GM18868 (cell line): ENCODE results near the gene MAZ.
"Not testable (repeated sequence)": the region's sequence is repeated elsewhere in the genome, so short reads cannot be mapped to it uniquely, and the experiment has no call there.

Experiments used
- ATAC-seq: cut with Tn5 transposase; IDR thresholded peaks from one replicate; pipeline ENCODE4 v1.9.1; 2021; ENCODE audit warnings: mild to moderate bottlenecking, moderate library complexity; ENCODE audit not compliant: unreplicated experiment

The MAZ gene

DNA sequence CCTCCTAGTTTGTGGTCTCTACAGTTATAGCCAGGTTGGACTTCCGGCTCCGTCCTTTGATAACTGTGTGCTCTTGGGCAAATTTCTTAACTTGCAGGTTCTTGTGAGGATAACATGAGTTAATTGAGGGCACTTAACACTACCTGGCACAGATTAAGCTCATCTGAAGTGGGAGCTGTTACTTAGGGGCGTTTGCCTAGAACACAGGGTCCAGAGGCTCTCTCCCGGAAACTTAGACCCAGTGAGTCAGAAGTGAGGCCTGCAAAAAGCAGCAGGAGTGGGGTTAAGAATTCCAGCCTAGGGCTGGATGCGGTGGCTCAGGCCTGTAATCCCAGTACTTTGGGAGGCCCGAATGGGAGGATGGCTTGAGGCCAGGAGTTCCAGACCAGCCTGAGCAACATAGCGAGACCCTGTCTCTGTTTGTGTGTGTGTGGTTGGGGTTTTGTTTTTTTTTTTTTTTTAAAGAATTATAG is 15.3 kb downstream of the MAZ start:
- no peak for ATAC-seq

DNA sequence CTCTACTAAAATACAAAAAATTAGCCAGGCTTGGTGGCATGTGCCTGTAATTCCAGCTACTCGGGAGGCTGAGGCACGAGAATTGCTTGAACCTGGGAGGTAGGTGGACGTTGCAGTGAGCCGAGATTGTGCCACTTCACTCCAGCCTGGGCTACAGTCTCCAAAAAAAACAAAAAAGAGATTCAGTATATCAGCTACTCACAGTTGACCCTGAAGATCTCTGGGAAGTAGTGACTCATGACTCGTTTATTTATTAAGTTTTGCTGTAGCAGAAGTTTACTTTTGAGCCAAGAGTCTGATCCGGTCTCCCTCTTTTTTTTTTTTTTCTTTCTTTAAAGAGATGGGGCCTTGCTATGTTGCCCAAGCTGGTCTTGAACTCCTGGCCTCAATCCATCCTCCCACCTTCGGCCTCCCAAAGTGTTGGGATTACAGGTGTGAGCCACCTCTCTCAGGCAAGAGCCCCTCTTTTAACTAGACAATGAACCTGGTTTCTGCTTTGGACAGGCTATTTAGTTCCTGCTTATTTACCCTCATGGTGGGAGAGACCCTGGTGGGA is 18.3 kb downstream of the MAZ start:
- ATAC-seq = no peak

DNA sequence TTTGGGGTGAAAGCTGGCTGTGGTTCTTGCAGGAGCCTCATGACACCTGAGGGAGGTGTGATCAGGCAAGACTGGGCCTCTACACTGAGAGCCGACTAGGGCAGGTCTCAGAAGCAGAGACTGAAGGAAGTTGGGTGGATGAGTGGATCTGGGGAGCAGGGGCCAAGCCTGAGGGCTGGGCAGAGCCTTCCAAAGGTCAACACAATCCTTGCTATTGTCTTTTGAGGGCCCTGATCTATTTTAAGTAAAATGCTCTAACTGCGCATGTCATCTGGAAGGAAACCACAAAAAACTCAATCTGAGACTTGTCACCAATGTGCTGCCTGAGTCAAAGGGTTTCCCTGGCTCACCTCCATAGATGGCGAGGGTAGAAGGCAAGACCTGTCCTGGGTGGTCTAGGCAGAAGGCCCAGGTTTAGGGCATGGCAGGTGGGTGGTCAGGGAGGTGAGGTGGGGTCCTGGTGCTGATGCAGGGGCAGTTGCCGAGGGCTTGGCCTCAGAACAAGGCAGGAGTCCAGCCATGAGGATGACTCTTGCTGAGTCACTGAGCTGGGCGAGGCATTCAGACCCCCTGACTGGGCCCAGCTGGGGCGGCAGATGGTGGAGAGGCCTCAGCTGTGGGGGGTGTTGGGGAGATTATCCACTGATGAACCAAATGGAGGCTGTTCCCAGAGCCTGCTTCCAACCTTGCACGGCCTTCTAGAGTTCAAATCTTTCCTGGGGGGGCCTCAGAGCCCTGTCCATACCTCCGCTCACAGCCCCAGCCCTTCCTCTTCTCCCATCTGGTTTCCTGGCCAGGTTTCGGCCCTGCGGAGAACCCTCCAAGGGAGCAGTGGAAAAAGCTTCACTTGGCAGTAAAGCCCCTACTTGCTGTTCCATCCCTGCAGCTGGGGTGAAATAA is 19.1 kb downstream of the MAZ start:
- ATAC-seq = no peak

DNA sequence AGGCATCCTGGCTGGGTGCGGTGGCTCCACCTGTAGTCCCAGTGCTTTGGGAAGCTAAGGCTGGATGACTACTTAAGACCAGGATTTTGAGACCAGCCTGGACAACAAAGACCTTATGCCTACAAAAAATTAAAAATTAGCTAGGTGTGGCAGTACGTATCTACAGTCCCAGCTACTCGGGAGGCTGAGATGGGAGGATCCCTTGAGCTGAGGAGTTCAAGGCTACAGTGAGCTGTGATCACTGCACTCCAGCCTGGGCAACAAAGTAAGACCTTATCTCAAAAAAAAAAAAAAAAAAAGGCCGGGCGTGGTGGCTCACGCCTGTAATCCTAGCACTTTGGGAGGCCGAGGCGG is 20.0 kb downstream of the MAZ start:
- no peak for ATAC-seq

DNA sequence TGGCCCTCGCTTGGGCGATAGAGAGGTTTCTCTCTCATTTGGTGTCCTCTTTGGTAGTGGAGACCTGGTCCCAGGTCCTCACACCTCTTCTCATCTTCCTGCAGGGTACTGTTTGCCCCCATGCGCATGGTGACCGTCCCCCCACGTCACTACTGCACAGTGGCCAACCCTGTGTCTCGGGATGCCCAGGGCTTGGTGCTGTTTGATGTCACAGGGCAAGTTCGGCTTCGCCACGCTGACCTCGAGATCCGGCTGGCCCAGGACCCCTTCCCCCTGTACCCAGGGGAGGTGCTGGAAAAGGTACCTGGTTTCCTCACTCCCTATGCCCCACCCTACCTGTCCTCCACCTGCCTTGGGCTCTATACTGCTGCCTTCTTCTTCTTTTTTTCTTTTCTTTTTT is 24.4 kb downstream of the MAZ start:
- no peak for ATAC-seq

DNA sequence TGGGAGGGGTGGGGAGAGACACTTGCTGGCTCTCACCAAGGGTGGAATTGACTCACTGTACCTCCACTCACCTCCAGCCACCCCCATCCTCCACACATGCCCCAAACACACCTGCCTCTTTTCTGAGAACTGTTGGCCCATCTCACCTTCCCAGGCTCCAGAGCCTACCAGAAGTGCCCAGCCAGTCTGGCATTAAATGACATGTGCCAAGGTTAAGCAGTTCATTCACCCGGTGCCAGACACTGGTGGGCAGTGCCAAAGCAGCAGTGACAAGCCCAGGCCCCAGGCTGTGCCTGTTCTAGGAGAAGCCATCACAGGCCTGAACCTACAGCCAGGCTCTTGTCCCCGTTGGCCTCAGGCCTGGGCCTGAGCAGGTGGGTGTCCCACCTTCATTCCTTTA is 25.2 kb downstream of the MAZ start:
- no peak for ATAC-seq

DNA sequence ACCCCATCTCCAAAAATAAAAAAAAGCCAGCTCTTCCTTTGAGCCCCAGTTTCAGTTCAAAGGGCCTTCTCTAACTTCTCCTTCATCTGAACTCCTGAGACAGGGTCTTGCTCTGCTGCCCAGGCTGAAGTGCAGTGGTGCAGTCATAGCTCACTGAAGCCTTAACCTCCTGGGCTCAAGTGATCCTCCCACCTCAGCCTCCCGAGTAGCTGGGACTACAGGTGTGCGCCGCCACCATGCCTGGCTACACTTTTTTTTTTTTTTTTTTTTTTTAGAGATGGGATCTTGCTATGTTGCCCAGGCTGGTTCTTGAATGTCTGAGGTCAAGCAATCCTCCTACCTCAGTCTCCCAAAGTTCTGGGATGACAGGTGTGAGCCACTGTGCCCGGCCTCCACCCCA is 26.9 kb downstream of the MAZ start:
- ATAC-seq = not testable (repeated sequence)

DNA sequence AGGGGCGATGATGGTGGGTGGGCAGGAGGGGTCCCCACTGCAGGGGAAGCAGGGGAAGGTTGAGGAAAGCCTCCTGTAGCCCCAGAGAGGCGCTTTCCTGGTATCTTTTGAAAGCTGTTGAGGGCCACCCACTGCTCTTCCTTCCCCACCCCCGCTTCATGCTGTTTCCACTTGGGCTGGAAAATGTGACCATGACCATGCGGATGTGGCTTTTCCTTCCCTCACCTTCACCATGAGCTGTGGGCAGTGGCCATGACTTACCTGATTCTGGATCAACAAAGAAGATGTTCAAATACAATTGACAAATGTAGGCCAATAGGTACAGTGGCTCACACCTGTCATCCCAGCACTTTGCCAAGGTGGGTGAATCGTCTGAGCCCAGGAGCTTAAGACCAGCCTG is 27.8 kb downstream of the MAZ start:
- no peak for ATAC-seq

DNA sequence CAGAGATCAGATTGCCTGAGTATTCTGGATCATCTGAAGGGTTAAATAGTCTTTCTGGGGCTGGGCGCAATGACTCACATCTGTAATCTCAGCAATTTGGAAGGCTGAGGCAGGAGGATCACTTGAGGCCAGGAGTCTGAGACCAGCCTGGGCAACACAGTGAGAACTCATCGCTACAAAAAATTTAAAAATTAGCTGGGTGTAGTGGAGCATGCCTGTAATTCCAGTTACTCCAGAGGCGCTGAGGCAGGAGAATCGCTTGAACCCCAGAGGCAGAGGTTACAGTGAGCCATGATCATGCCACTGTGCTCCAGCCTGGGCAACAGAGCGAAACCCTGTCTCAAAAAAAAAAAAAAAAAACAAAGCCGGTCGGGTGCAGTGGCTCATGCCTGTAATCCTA is 29.6 kb downstream of the MAZ start:
- ATAC-seq = no peak

DNA sequence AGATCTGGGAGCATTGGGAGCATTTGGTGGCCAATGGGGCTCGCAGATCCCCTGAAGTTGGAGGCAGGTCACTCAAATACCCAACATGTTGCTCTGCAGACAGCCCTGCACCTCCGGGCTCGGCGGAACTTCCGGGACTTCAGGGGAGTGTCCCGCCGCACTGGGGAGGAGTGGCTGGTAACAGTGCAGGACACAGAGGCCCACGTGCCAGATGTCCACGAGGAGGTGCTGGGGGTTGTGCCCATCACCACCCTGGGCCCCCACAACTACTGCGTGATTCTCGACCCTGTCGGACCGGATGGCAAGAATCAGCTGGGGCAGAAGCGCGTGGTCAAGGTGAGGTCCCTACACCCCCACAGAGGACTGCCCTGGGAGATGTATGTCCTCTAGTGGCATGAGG is 30.3 kb downstream of the MAZ start:
- ATAC-seq = no peak

DNA sequence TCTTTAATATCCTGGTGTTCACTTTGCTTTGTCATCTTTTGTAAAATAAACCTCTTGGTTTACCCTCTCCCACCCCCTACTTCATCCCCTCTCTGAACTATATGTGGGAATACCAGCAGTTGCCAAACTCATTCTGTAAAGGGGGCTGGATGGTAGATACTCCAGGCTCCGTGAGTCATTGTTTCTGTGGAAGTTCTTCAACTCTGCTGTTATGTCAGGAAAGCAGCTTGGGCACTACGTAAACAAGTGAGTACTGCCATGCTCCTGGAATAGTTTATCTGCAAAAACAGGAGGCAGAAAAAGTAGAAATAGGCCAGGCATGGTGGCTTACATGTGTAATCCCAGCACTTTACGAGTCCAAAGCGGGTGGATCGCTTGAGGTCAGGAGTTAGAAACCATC is 31.5 kb downstream of the MAZ start:
- no peak for ATAC-seq

DNA sequence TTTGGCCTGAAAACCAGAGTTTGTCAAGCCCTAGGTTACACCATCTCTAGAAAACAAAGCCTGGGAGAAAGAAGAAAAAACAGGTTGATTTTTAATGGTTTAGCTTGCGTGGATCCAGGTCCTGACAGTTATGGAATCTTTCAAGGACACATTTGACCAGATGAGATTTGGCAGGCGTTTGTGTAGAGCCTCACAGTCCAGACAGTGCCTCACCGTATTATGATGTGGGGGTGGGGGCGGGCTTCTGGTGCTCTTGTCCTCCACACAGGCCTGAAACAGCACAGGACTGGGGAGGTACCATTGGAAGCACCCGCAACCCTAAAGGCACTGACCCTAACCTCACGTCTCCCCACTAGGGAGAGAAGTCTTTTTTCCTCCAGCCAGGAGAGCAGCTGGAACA is 33.5 kb downstream of the MAZ start:
- no peak for ATAC-seq

DNA sequence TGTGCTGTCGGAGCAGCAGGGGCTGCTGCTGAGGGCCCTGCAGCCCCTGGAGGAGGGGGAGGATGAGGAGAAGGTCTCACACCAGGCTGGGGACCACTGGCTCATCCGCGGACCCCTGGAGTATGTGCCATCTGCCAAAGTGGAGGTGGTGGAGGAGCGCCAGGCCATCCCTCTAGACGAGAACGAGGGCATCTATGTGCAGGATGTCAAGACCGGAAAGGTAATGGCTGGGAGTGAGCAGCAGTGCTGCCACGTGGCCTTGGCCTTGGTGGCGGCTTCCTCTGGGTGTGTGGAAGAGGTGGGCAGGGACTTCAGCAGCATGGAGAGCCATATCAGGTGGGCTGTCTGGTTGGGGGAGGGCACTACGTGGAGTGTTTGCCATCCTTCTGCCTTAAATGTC is 33.9 kb downstream of the MAZ start:
- ATAC-seq = no peak

DNA sequence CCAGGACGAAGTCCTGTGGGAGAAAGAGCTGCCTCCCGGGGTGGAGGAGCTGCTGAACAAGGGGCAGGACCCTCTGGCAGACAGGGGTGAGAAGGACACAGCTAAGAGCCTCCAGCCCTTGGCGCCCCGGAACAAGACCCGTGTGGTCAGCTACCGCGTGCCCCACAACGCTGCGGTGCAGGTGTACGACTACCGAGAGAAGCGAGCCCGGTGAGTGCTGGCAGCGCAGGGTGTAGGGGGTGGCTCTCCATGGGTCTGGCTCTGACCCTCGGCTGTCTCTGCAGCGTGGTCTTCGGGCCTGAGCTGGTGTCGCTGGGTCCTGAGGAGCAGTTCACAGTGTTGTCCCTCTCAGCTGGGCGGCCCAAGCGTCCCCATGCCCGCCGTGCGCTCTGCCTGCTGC is 35.3 kb downstream of the MAZ start:
- no peak for ATAC-seq

DNA sequence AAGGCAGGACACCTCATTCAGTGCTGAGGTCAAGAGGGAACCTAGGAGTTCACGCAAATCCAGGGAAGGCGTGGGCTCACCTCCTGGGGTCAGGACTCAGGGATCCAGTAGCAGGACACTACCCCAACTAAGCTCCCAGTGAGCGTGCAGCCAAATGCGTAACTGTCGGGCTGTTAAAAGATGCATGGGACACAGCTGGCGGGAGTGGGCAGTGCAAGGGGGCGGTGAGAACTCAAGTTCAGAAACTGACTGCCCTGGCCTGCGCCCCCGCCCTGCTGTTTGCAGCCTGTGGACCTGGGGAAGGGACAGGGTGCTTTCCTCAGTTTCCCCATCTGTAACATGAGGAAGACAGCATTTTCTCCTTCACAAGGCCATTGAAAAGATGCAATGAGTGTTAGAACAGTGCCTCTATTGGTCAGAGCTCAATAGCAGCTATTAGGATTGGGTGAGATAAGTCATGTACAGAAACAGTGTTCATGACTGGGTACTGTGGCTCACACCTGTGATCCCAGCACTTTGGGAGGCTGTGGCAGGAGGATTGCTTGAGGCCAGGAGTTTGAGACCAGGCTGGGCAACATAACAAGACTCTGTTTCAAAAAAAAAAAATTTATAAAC is 36.5 kb downstream of the MAZ start:
- no peak for ATAC-seq

DNA sequence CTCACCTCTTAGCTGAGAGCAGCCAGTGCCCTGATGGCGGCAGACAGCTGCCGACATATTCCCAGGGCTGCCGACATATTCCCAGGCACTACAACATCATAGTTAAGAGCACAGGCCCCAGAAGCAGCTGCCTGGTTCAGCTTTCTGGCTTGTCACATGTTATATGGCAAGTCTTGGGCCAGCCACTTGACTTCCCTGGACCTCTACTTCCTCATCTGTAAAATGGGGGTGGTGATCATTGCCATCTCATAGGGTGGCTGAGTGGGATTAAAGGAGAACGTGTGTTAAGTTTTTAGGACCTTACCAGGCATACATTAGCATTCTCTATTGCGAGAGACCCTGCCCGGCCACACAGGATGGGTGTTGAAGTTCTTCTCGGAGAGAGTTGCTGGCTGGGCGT is 37.6 kb downstream of the MAZ start:
- no peak for ATAC-seq

DNA sequence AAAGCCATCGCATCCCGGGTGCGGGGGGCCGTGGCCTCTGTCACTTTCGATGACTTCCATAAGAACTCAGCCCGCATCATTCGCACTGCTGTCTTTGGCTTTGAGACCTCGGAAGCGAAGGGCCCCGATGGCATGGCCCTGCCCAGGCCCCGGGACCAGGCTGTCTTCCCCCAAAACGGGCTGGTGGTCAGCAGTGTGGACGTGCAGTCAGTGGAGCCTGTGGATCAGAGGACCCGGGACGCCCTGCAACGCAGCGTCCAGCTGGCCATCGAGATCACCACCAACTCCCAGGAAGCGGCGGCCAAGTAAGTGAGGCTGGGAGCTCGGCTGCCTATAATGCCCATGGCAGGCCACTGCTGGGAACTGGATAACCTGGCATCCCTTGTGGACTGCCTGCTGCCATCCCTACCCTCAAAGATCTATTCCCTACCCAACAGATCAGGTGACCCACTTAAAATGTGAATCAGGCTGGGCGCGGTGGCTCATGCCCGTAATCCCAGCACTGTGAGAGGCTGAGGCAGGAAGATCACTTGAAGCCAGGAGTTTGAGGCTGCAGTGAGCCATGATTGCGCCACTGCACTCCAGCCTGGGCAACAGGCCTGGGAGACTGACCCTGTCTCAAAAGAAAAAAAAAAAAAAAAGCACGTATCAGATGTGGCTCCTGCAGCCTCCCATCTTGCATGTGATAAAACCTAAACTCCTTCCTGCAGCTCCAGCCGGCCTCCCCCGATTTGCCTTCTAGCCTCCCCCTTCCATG is 38.4 kb downstream of the MAZ start:
- ATAC-seq = no peak

DNA sequence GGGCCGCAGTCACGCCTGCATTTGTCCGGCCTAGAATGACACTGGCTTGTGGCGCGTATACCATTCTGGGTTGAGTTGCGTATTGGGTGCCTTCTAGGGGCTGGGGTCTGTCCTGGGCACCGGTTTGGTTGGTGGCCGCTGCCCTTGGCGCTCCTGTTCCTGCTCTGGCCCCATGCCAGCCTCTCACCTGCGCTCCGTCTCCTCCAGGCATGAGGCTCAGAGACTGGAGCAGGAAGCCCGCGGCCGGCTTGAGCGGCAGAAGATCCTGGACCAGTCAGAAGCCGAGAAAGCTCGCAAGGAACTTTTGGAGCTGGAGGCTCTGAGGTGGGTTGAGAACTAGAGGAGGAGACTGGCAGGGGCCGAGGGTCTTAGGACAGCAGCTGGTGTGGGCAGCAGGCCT is 39.3 kb downstream of the MAZ start:
- ATAC-seq = no peak

DNA sequence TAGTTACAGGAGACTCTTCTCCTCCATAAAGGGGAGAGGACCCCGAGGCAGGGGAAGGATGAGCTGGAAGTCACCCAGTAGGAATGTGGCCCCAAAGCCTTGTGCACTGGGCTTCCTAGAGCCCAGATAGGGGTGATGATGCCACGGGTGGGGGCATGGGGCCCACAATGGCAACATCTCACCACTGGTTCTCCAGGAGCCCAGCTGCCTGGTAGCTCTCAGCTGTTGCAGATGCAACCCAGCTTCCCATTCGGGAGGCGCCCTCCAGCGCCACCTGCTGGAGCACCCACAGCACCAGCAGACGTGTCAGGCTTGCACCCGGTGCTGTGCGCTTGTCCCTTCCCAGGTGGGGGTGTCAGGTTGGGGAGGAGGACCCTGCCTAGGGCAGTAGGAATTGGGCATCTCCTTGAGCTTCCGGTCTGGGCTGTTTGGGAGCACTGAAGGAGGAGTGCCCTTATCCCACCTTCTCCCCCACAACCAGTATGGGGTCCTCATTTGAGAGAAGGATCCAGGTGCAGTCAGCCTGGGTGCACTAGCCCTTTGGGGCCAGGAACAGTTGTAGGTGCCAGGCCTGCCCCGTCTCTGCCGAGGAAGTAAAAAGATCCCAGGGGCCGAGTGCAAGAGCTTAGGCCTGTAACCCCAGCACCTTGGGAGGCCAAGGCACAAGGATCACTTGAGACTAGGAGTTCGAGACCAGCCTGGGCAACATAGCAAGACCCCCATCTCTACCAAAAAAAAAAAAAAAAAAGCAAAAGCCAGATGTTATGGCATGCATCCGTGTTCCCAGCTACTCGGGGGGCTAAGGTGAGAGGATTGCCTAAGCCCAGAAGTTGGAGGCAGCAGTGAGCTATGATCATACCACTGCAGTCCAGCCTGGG is 42.3 kb downstream of the MAZ start:
- no peak for ATAC-seq

DNA sequence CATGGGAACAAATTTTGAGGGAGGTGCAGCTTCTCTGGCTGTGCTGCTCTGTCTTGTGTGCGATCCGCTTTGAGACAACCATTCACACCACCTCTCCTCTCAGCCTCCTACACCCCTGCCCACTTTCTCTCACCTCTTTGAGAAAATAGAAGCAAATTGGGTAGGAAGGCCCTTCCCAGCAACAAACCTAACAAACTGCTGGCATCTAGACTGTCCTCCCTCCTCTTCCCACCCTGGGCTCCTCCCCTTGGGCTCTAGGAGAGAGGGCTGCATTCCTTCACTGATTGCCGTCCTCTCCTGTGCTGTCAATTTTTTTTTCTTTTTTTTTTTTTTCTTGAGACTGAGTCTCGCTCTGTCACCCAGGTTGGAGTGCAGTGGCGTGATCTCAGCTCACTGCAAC is 43.2 kb downstream of the MAZ start:
- no peak for ATAC-seq

DNA sequence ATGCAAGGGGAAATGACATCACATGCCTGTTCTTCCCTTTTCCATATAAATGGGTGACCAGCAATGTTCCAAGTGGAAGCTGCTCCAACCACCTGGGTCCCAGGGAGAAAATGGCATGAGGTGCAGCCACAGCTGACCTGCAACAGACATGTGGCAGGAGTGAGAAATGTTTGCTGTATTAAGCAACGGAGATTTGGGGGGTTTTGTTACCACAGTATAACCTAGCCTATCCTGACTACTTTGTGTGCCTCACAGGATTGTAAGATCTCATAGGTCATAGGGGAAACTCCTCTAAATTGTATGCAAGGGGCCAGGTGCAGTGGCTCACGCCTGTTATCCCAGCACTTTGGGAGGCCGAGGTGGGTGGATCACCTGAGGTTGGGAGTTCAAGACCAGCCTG is 44.7 kb downstream of the MAZ start:
- no peak for ATAC-seq
